Inferior parietal cortex (tissue), 1 donor: Measurements from ENCODE around the gene CDKN2B-AS1.

Source experiments
- DNase-seq: peaks from one replicate; pipeline ENCODE4 v3.0.0-alpha.2; 2016; ENCODE audit errors: extremely low spot score

CDKN2B-AS1 gene

GRCh38 chr9:22005702-22006606 lies 11.4 kb downstream of the CDKN2B-AS1 start:
- DNase-seq: no peak

GRCh38 chr9:22008384-22008716 lies 13.8 kb downstream of the CDKN2B-AS1 start:
- no peak for DNase-seq

- DNase-seq: peak; percentile 84
Measured at GRCh38 chr9:22008717-22009505, 14.3 kb downstream of the CDKN2B-AS1 start, which contains the start of gene CDKN2B. Gene CDKN2B, minus strand, starts transcription at chr9:22009305. Its CDS starts 352 bp downstream, at chr9:22008953.

- no peak for DNase-seq
Measured at GRCh38 chr9:22009506-22009867, 14.9 kb downstream of the CDKN2B-AS1 start.

GRCh38 chr9:22010866-22011625 lies 16.5 kb downstream of the CDKN2B-AS1 start:
- no peak for DNase-seq

- DNase-seq: no peak
Measured at GRCh38 chr9:22022396-22022795, 27.8 kb downstream of the CDKN2B-AS1 start.

- no peak for DNase-seq
Measured at GRCh38 chr9:22026696-22027095, 32.1 kb downstream of the CDKN2B-AS1 start.

- DNase-seq: no peak
Measured at GRCh38 chr9:22028394-22028793, 33.8 kb downstream of the CDKN2B-AS1 start.

GRCh38 chr9:22029231-22029630 lies 34.6 kb downstream of the CDKN2B-AS1 start:
- DNase-seq: no peak

- DNase-seq: no peak
Measured at GRCh38 chr9:22030101-22030598, 35.6 kb downstream of the CDKN2B-AS1 start.

GRCh38 chr9:22031655-22032411 lies 37.2 kb downstream of the CDKN2B-AS1 start:
- no peak for DNase-seq

GRCh38 chr9:22033012-22033630 lies 38.5 kb downstream of the CDKN2B-AS1 start:
- no peak for DNase-seq

GRCh38 chr9:22035591-22036011 lies 41.0 kb downstream of the CDKN2B-AS1 start:
- DNase-seq: no peak

GRCh38 chr9:22036866-22037626 lies 42.5 kb downstream of the CDKN2B-AS1 start:
- no peak for DNase-seq

- DNase-seq: peak; percentile 29
Measured at GRCh38 chr9:22037954-22038690, 43.5 kb downstream of the CDKN2B-AS1 start.

GRCh38 chr9:22039258-22039657 lies 44.7 kb downstream of the CDKN2B-AS1 start:
- no peak for DNase-seq

- no peak for DNase-seq
Measured at GRCh38 chr9:22040760-22041159, 46.2 kb downstream of the CDKN2B-AS1 start.

GRCh38 chr9:22041344-22041743 lies 46.8 kb downstream of the CDKN2B-AS1 start:
- no peak for DNase-seq

- no peak for DNase-seq
Measured at GRCh38 chr9:22041775-22042174, 47.2 kb downstream of the CDKN2B-AS1 start.
